Osteocyte (in vitro differentiated cells): Measurements from ENCODE around the gene SH3RF3. TPM values are rescaled to one million over a fixed set of nuclear protein-coding genes. Genes with fewer than 3 reads are reported as not detected.

Experiments
- DNase-seq: peaks from one replicate; pipeline ENCODE4 v3.0.0; 2021; ENCODE audit warnings: mixed read lengths; ENCODE audit not compliant: unreplicated experiment; ENCODE audit errors: extremely low spot score
- H3K27ac Mint-ChIP-seq: one replicate; pipeline ENCODE4 v1.8.0; 2021; ENCODE audit warnings: mild to moderate bottlenecking, mixed read lengths; ENCODE audit not compliant: unreplicated experiment
- H3K27me3 Mint-ChIP-seq: one replicate; pipeline ENCODE4 v1.8.0; 2021; ENCODE audit warnings: mixed read lengths; ENCODE audit not compliant: unreplicated experiment
- H3K36me3 Mint-ChIP-seq: one replicate; pipeline ENCODE4 v1.8.0; 2021; ENCODE audit warnings: mixed read lengths; ENCODE audit not compliant: unreplicated experiment
- H3K4me1 Mint-ChIP-seq: one replicate; pipeline ENCODE4 v1.8.0; 2021; ENCODE audit warnings: mixed read lengths; ENCODE audit not compliant: unreplicated experiment
- H3K4me3 Mint-ChIP-seq: one replicate; pipeline ENCODE4 v1.8.0; 2021; ENCODE audit warnings: mild to moderate bottlenecking, moderate library complexity, mixed read lengths; ENCODE audit not compliant: unreplicated experiment
- H3K9me3 Mint-ChIP-seq: one replicate; pipeline ENCODE4 v1.8.0; 2021; ENCODE audit warnings: mixed read lengths; ENCODE audit not compliant: unreplicated experiment
- CTCF ChIP-seq: fragments of 200-600 bp; sonication (generic); IDR thresholded peaks from 2 replicates; pipeline ENCODE4 v1.5.0; 2021; ENCODE audit warnings: antibody characterized with exemption, mild to moderate bottlenecking, moderate library complexity
- total RNA-seq: library from RNA; stranded (reverse); gene quantifications from 2 replicates; pipeline ENCODE4 v1.2.1, GENCODE V29; 2021

SH3RF3 gene
- total RNA-seq, 1 donor from 2014 or later, result 79.4 TPM

GRCh38 chr2:109513230-109513629, 384.2 kb downstream of the SH3RF3 start:
- Mint-ChIP-seq H3K27me3 (no peaks in the 10 kb centered on the region), H3K4me3 (no peak overlapping the region), H3K36me3 (peaks cover 3% of the 10 kb centered on the region), H3K27ac (peak overlapping the region; percentile 95), H3K4me1 (peaks cover 36% of the 10 kb centered on the region), H3K9me3 (peaks cover 10% of the 10 kb centered on the region)
- DNase-seq, result no peak
- no peak for TF ChIP-seq CTCF

DNA sequence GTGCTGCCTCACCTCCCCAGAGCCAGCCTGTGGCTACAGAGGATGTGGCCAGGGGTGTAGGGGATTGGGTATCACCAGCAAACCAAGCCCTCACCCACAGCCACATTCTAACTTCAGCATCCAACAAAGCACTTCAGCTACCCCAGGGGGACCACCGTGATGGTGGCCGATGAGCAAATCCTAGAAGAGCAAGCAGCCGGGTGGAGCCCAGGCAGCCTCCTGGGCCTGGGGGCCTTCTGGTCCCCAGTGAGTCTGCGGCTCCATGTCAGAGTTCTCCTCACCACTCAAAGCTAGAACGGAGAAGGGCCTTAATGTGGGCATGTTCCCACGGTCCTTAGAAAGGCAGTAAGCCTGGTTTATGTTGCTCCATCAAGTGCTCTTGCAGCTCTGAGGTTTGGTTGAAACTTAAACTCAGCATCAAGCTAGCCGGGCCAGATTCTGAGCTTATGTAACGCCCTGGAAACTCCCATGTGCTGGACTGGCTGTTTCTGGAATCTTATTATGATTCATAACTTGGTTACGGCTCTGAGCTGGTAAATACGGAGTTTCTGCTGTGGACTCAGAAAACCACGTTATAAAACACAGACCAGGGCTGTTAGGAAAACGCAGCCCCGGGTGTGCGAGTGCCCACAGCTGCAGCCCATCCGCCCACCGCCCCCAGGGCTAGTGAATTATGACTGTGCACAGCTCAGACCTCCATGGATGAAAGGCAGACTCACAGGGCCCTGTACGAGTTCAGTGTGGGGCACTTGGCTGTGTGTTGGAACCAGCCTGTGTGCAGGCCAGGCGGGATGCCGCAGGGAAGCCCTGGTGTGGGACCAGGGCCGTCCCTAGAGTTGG, 385.0 kb downstream of the SH3RF3 start:
- no peak overlapping the region for H3K4me3 Mint-ChIP-seq
- H3K9me3 Mint-ChIP-seq, result peaks cover 6% of the 10 kb centered on the region
- H3K27me3 Mint-ChIP-seq, result no peaks in the 10 kb centered on the region
- no peak for DNase-seq
- no peak for TF ChIP-seq CTCF
- H3K27ac Mint-ChIP-seq, result peak overlapping the region; percentile 95
- peaks cover 36% of the 10 kb centered on the region for H3K4me1 Mint-ChIP-seq
- H3K36me3 Mint-ChIP-seq, result no peaks in the 10 kb centered on the region

- no peaks in the 10 kb centered on the region for H3K9me3 Mint-ChIP-seq
- H3K36me3 Mint-ChIP-seq, result no peaks in the 10 kb centered on the region
- H3K4me3 Mint-ChIP-seq, result no peak overlapping the region
- H3K4me1 Mint-ChIP-seq, result peaks cover 35% of the 10 kb centered on the region
- no peak for DNase-seq
- H3K27ac Mint-ChIP-seq, result peak overlapping the region; percentile 95
- H3K27me3 Mint-ChIP-seq, result no peaks in the 10 kb centered on the region
- TF ChIP-seq CTCF, result no peak
Measured at GRCh38 chr2:109514857-109515256, 385.9 kb downstream of the SH3RF3 start.

GRCh38 chr2:109516445-109517117, 387.6 kb downstream of the SH3RF3 start:
- Mint-ChIP-seq H3K27ac (no peak overlapping the region), H3K9me3 (no peaks in the 10 kb centered on the region), H3K4me1 (peaks cover 30% of the 10 kb centered on the region), H3K4me3 (no peak overlapping the region), H3K36me3 (no peaks in the 10 kb centered on the region), H3K27me3 (no peaks in the 10 kb centered on the region)
- TF ChIP-seq CTCF, result peak; percentile 80
- DNase-seq, result no peak
